Mesodermal cell (in vitro differentiated cells): Measurements from ENCODE around the gene FGGY.

ENCODE experiments used
- H3K27ac ChIP-seq: 2 replicates; pipeline ENCODE4 v1.7.0; 2013; ENCODE audit warnings: mild to moderate bottlenecking, low read depth, low read length, moderate library complexity; ENCODE audit not compliant: severe bottlenecking
- H3K36me3 ChIP-seq: 2 replicates; pipeline ENCODE4 v1.7.1; 2013; ENCODE audit warnings: mild to moderate bottlenecking, low read length, moderate library complexity; ENCODE audit not compliant: control insufficient read depth, insufficient read depth
- H3K4me1 ChIP-seq: one replicate; pipeline ENCODE4 v1.7.1; 2013; ENCODE audit warnings: mild to moderate bottlenecking, low read length; ENCODE audit not compliant: insufficient read depth, control insufficient read depth, poor library complexity, severe bottlenecking
- H3K4me3 ChIP-seq: 2 replicates; pipeline ENCODE4 v1.7.0; 2013; ENCODE audit warnings: low read length, control low read depth, mild to moderate bottlenecking; ENCODE audit not compliant: insufficient read depth, poor library complexity, severe bottlenecking; ENCODE audit errors: extremely low read depth
- H3K9me3 ChIP-seq: 2 replicates; pipeline ENCODE4 v1.7.1; 2013; ENCODE audit warnings: mild to moderate bottlenecking, low read length, moderate library complexity; ENCODE audit not compliant: control insufficient read depth
- WGBS, 2 experiments: methylation state at CpG; one replicate each; pipeline ENCODE4 v1.1.5; 2013; ENCODE audit warnings: missing lambda C conversion rate in 2 of 2; ENCODE audit not compliant: insufficient coverage in 2 of 2; 5-methylcytosine and 5-hydroxymethylcytosine counted together

Gene FGGY

DNA sequence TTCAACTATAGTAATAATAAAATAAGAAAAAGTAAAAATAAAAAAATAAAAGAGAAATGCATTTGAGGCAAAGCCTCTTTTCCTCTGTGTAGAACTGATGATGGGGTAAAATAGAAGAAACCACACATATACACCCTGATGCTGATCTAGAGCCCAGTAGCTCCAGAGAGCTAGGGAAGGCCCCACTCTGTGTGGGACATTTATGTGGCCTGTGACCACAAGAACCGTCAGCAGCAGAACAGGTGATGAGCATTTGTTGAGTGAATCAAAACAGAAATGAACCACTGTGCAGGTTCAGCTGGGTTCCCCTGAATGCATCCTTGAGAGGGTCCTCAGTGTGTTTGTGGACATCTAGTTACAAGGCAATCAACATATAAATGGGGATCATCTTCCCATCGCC is 296.0 kb downstream of the FGGY start:
- 100% methylated on average over 1 of the region's 2 CpGs; no CpG with 5 or more reads in 1 of the 2 experiments for WGBS, 2 experiments
- H3K9me3 ChIP-seq, result no peaks in the 10 kb centered on the region
- no peak overlapping the region for H3K4me3 ChIP-seq
- no peaks in the 10 kb centered on the region for H3K36me3 ChIP-seq
- no peak overlapping the region for H3K27ac ChIP-seq
- peaks cover 8% of the 10 kb centered on the region for H3K4me1 ChIP-seq

DNA sequence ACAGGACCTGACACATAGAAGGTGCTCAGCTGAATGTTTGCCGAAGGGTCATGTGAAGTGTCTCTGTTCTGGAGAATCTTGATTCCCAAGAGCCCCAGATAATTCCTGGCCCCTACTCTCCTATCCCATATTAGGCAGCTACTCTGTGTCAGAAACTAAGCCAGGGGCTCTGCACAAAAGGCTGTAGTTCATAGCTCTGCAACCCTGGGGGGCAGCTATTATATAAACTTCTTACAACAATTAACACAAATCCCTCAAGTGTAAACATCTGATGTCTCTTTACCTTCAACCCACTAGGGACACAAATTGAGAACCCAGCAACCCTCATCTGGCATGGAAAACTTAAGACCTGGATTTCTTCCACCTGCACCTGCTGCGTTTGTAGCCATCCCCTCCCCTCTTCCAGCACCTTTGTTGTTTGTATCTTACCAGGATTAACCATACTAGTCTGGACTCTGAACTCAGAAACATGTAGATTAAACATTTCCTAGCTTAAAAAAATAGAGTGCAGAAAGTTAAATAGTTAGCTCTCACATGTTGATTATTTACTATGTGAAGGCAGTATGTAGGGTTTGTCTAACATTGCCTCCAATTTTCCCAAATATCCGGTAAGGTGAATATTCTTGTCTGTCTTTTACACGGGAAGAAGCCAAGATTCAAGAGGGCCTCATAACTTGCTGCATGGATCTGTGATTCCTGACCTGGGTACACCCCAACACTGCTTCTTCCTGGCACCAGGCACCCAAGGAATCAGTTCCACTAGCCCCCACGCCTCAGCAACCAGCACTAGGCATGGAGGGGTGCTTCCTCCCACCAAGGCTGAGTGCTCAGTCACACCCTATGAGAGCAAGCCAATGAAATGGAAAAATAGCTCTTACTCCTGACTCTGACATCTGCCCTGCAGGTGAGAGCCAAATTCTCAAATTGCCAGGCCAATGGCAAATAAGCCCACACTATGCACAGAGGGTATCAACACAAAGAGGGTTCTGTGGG is 297.2 kb downstream of the FGGY start:
- WGBS, 2 experiments, result 89 to 91% methylated on average over 3 of the region's 5 CpGs
- Histone ChIP-seq H3K27ac (no peak overlapping the region), H3K9me3 (no peaks in the 10 kb centered on the region), H3K4me1 (peaks cover 8% of the 10 kb centered on the region), H3K4me3 (no peak overlapping the region), H3K36me3 (no peaks in the 10 kb centered on the region)

DNA sequence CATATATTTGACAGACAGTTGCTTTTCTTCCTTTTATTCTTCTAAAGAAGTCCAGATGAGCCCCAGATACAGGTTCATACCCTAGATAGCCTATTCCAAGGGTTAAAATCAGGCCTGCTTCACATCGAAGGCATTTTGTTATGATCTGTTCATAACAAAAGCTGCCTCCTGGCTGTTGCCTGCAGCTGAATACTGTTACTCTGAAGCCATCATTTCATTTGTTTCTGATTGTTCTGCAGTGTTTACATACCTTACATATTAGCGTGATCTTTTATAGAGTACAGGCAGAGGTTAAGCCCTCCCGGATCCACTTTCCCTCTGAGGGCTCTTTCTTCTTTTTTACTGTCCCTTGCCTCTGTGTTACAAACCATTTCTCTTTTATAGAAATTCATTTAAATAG is 298.9 kb downstream of the FGGY start:
- peaks cover 8% of the 10 kb centered on the region for H3K4me1 ChIP-seq
- H3K27ac ChIP-seq, result no peak overlapping the region
- H3K9me3 ChIP-seq, result no peaks in the 10 kb centered on the region
- H3K36me3 ChIP-seq, result no peaks in the 10 kb centered on the region
- WGBS, 2 experiments, result 71 to 83% methylated on average over 2 to 3 of the region's 3 CpGs
- H3K4me3 ChIP-seq, result no peak overlapping the region

DNA sequence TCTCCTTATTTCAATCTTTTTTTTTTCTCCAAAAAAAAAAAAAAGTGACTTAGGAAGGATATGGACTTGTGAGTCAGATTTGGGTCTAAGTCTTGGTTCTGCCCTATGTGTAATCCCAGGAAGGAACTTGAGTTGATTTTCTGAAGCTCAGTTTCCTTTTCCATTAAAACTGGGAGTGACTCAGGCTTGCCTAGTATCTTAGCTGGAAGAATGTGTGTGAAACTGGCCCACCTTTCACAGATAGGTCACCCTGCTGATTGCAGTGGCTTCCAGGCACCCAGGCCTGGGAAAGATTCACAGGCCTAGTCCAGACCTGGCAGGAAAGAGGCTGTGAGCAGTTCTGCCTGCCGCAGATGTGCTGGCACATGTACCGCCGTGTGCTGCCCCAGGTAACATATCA is 299.5 kb downstream of the FGGY start:
- no peak overlapping the region for H3K4me3 ChIP-seq
- H3K4me1 ChIP-seq, result peaks cover 8% of the 10 kb centered on the region
- peak overlapping the region; percentile 62 for H3K27ac ChIP-seq
- no peaks in the 10 kb centered on the region for H3K9me3 ChIP-seq
- 89 to 100% methylated on average over 1 to 3 of the region's 3 CpGs for WGBS, 2 experiments
- H3K36me3 ChIP-seq, result no peaks in the 10 kb centered on the region

DNA sequence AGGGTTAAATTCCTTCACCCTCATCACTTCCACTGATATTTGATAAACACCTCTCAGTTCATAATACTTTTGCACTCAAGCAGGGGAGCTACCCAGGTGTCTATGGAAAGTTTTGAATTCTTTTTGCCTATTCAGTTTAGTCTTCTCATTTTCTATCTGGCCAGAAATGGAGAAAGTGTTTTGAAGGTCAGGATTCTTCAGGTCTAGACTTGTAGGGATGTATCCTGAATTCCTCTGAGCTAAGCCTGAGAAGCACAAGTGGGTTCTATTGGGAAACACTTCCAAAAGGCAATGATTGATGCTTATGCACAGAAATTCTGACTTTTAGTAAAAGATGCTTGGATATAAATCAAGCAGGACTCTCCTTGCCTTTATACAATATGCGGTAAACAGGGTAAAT is 300.1 kb downstream of the FGGY start:
- peaks cover 8% of the 10 kb centered on the region for H3K4me1 ChIP-seq
- no peaks in the 10 kb centered on the region for H3K9me3 ChIP-seq
- peak overlapping the region; percentile 62 for H3K27ac ChIP-seq
- WGBS, 2 experiments, result 83 to 100% methylated on average over 1 of the region's 1 CpG
- H3K36me3 ChIP-seq, result no peaks in the 10 kb centered on the region
- H3K4me3 ChIP-seq, result no peak overlapping the region

DNA sequence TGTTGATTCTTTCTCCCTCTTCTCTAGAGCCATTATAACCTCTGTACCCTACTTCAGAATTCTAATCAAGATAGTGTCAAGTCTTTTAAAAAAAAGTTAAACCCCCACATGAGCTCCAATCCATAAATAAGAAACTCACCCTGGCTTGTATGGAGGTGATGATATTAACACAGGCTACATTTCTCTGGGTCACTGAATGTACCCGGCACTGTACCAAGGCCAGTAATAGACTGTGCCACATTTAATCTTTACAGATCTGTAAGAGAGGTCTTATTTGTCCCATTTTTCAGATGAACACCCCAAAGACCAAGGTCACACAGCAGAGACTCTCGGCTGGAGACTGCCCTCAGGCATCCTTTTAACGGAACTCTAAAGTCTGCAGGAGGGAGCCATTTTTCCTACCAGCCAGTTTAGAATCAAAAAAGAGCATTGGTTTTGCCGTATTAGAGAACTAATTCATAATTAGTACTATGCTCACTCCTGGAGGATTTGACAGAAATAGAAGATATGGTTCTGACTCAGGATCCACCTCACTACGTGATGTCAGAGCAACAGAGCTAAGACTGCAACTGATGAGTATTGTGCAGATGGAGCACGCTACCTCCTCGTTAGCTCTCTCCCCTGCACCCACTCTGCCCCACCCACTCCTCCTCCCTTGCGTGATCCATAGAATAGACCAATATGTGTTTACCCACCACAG is 300.7 kb downstream of the FGGY start:
- 85 to 95% methylated on average over 2 of the region's 8 CpGs for WGBS, 2 experiments
- Histone ChIP-seq H3K4me3 (no peak overlapping the region), H3K27ac (no peak overlapping the region), H3K36me3 (no peaks in the 10 kb centered on the region), H3K4me1 (peaks cover 8% of the 10 kb centered on the region), H3K9me3 (no peaks in the 10 kb centered on the region)

DNA sequence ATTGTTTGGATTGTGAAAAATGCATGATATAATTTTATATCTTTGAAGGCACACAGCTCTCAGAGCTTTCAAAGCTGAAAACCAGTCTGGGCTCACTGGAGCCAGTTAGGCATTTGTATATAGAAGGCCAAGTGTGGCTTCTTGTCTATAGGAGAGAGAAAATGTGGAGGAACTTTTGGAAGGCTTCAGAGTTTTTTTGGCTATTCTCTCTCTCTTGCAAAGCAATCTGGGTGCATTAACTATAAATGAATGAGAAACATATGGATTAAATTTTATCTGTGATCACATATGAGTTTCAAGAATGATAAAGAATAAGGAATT is 301.2 kb downstream of the FGGY start:
- peaks cover 8% of the 10 kb centered on the region for H3K4me1 ChIP-seq
- H3K27ac ChIP-seq, result no peak overlapping the region
- H3K36me3 ChIP-seq, result no peaks in the 10 kb centered on the region
- no peak overlapping the region for H3K4me3 ChIP-seq
- no peaks in the 10 kb centered on the region for H3K9me3 ChIP-seq

DNA sequence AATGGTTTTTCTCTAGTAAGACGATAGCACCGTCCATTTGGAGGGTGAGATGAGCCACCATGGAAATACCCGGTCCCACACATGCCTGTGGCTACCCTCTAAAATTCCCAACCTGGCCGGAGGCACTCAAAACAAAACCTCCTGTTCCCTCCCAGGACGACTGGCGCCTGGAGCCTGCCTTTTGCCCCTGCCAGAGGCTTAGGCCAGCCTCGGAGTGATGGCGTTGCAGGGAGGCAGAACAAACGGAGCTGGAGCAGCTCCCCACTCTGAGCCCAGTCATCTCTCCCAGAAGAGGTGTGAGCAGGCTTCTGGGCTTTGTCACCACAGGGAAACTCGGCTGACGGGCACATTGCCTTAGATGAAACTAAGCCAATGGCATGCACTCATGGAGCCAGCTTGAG is 304.1 kb downstream of the FGGY start:
- H3K4me1 ChIP-seq, result peaks cover 13% of the 10 kb centered on the region
- 86 to 87% methylated on average over 7 to 9 of the region's 11 CpGs for WGBS, 2 experiments
- H3K9me3 ChIP-seq, result no peaks in the 10 kb centered on the region
- H3K36me3 ChIP-seq, result no peaks in the 10 kb centered on the region
- H3K4me3 ChIP-seq, result no peak overlapping the region
- H3K27ac ChIP-seq, result no peak overlapping the region

DNA sequence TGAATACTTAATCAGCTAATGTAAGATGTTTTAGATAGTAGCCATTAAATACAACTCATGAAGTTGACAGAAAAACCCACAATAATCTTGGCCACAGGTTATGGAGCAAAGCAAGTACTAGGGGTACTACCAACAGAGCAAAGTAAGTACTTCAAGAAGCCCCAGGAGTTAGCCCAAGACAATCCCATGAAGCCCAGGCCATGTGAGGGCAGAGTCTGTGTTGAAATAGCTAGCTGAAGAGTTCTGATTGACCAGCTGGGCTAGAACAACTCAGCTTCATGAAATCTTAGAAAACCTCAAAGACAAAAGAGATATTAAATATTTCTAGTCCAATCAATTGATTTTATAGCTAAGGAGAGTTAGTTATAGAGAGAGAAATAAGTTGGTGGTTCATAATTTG is 304.9 kb downstream of the FGGY start:
- Histone ChIP-seq H3K4me1 (peaks cover 6% of the 10 kb centered on the region), H3K4me3 (no peak overlapping the region), H3K36me3 (no peaks in the 10 kb centered on the region), H3K27ac (no peak overlapping the region), H3K9me3 (no peaks in the 10 kb centered on the region)

DNA sequence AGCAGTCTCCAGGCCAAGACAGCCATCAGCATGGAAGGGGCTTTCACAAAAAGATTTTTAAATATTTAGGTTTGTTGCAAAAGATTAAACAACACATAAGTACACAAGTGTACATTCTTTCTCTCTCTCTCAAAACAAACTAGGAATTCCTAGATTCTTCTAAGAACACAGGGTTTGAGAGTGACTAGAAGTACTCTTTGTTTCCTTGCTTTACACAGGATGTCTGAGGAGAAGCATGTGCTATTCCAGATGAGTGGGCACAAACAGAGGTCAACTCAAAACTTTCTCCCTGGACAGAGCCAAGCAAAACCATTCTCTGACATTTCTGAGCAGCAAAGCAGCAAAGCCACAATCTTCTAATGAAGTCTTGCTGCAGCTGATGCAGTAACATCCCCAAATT is 307.3 kb downstream of the FGGY start:
- H3K4me3 ChIP-seq, result no peak overlapping the region
- no peaks in the 10 kb centered on the region for H3K9me3 ChIP-seq
- peaks cover 4% of the 10 kb centered on the region for H3K4me1 ChIP-seq
- no peak overlapping the region for H3K27ac ChIP-seq
- no peaks in the 10 kb centered on the region for H3K36me3 ChIP-seq

DNA sequence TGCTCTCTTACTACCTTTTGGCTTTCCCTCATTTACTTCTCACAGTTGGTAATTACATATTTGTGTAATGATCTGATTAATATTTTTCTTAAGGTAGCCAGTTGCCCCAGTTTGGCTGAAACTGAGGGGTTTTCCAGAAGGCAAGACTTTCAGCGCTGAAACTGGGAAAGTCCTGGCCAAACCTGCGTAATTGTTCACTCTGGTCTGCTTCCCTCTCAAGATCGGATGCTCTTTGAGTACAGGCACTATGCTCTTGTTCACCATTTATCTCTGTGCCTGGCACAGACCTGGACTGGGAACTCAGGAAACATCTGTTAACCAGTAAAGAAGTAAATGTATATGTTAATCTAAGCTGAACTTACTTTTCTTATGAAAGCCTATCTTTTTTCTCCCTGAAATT is 308.3 kb downstream of the FGGY start:
- H3K4me1 ChIP-seq, result peaks cover 4% of the 10 kb centered on the region
- no peaks in the 10 kb centered on the region for H3K36me3 ChIP-seq
- H3K9me3 ChIP-seq, result no peaks in the 10 kb centered on the region
- no peak overlapping the region for H3K27ac ChIP-seq
- WGBS, 2 experiments, result 94 to 97% methylated on average over 3 of the region's 3 CpGs
- no peak overlapping the region for H3K4me3 ChIP-seq
